Gastroesophageal sphincter (tissue), 4 donors: Measurements from ENCODE around the gene TSPAN5. TPM values are rescaled to one million over a fixed set of nuclear protein-coding genes. Genes with fewer than 3 reads are reported as not detected.

Experiments used
- ATAC-seq: fragments of 150-250 bp; one replicate; pipeline ENCODE4 v1.9.1; 2016; ENCODE audit warnings: mild to moderate bottlenecking, moderate library complexity
- H3K27ac ChIP-seq, 4 donors: fragments of 200-600 bp; sonication (generic) in 3 of 4; 1 replicate in 3 of 4; 2 replicates in 1 of 4; pipeline ENCODE4 v1.5.1; 2016 to 2019
- H3K27me3 ChIP-seq: fragments of 200-600 bp; sonication (generic); one replicate; pipeline ENCODE4 v1.5.1; 2019
- H3K36me3 ChIP-seq, 2 donors: fragments of 200-600 bp; sonication (generic); one replicate each; pipeline ENCODE4 v1.5.1; 2019; ENCODE audit warnings: control low read depth in 1 of 2
- H3K4me1 ChIP-seq, 3 donors: fragments of 200-600 bp; sonication (generic); 1 replicate in 2 of 3; 2 replicates in 1 of 3; pipeline ENCODE4 v1.5.1; 2016 to 2019; ENCODE audit warnings: control low read depth in 2 of 3
- H3K4me3 ChIP-seq, 2 donors: fragments of 200-600 bp; sonication (generic); one replicate each; pipeline ENCODE4 v1.5.1; 2019; ENCODE audit warnings: mild to moderate bottlenecking in 1 of 2, moderate library complexity in 1 of 2
- H3K9me3 ChIP-seq, 3 donors: fragments of 200-600 bp; sonication (generic); one replicate each; pipeline ENCODE4 v1.5.1; 2017 to 2019; ENCODE audit warnings: control low read depth in 2 of 3
- CTCF ChIP-seq, 4 experiments: fragments of 200-600 bp in 2 of 4; fragments of 450-650 bp in 2 of 4; sonication (generic) in 1 of 4; IDR thresholded peaks; one replicate each; pipeline ENCODE4 v1.5.1; 2017 to 2019; ENCODE audit warnings: antibody characterized with exemption in 4 of 4, mild to moderate bottlenecking in 2 of 4, moderate library complexity in 2 of 4
- EP300 ChIP-seq: sonication (generic); formaldehyde crosslinking; IDR thresholded peaks from one replicate; pipeline ENCODE4 v1.6.1; 2017; ENCODE audit warnings: antibody characterized with exemption, mild to moderate bottlenecking
- POLR2A ChIP-seq, 2 donors: fragments of 450-650 bp; IDR thresholded peaks; one replicate each; pipeline ENCODE4 v1.6.1; 2017; ENCODE audit warnings: antibody characterized with exemption in 2 of 2, mild to moderate bottlenecking in 2 of 2, moderate library complexity in 1 of 2
- POLR2AphosphoS5 ChIP-seq: sonication (generic); formaldehyde crosslinking; IDR thresholded peaks from one replicate; pipeline ENCODE4 v1.6.1; 2017; ENCODE audit warnings: antibody characterized with exemption
- WGBS, 2 donors: methylation state at CpG; one replicate each; pipeline ENCODE4 v1.1.5; 2018; ENCODE audit warnings: low coverage in 1 of 2; 5-methylcytosine and 5-hydroxymethylcytosine counted together
- total RNA-seq, 4 donors: library from RNA; depleted of rRNA; stranded (reverse); fragments of >200 nt; gene quantifications; one replicate each; pipeline ENCODE4 v1.1.0, GENCODE V29; 2016

The TSPAN5 gene
- total RNA-seq, 4 donors from 2014 or later, result 9.8 to 14.0 (median 12.2) TPM

- Histone ChIP-seq H3K4me1 (no peaks in the 10 kb centered on the region), H3K27ac (no peak overlapping the region)
These were observed 25.3 kb downstream of the TSPAN5 start for GRCh38 chr4:98633159-98633558.

GRCh38 chr4:98632258-98632657 is 26.2 kb downstream of the TSPAN5 start:
- TF ChIP-seq POLR2A (IDR thresholded peaks at IDR 0.05), result no peak
- no peak for TF ChIP-seq POLR2AphosphoS5
- no peak for TF ChIP-seq EP300
- no peak for TF ChIP-seq CTCF (IDR thresholded peaks at IDR 0.05)
- H3K9me3 ChIP-seq, result no peaks in the 10 kb centered on the region
- H3K36me3 ChIP-seq, result no peaks in the 10 kb centered on the region
- no peak overlapping the region for H3K27ac ChIP-seq
- H3K4me3 ChIP-seq, result no peak overlapping the region
- H3K27me3 ChIP-seq, result no peaks in the 10 kb centered on the region
- H3K4me1 ChIP-seq, result peaks cover 0 to 9% (median 0%) of the 10 kb centered on the region in 3 donors
- WGBS, 2 donors, result 89 to 100% methylated on average over 3 of the region's 4 CpGs
- ATAC-seq, result no peak

More at GRCh38 chr4:98633159-98633558, 25.3 kb downstream of the TSPAN5 start:
- no peak for ATAC-seq
- Histone ChIP-seq H3K27me3 (no peaks in the 10 kb centered on the region), H3K4me3 (no peak overlapping the region), H3K36me3 (no peaks in the 10 kb centered on the region), H3K9me3 (no peaks in the 10 kb centered on the region)
- TF ChIP-seq POLR2AphosphoS5 (no peak), EP300 (no peak), CTCF (IDR thresholded peaks at IDR 0.05) (no peak), POLR2A (IDR thresholded peaks at IDR 0.05) (no peak)
- 91 to 93% methylated on average over 3 of the region's 3 CpGs for WGBS, 2 donors

- WGBS, 2 donors, result 55 to 83% methylated on average over 2 of the region's 3 CpGs
- Histone ChIP-seq H3K27ac (no peak overlapping the region), H3K36me3 (no peaks in the 10 kb centered on the region), H3K4me1 (peaks cover 0 to 16% (median under 1%) of the 10 kb centered on the region in 3 donors), H3K4me3 (no peak overlapping the region), H3K9me3 (no peaks in the 10 kb centered on the region), H3K27me3 (no peaks in the 10 kb centered on the region)
- no peak for TF ChIP-seq POLR2AphosphoS5
- no peak for TF ChIP-seq CTCF (IDR thresholded peaks at IDR 0.05)
- no peak for TF ChIP-seq POLR2A (IDR thresholded peaks at IDR 0.05)
- TF ChIP-seq EP300, result no peak
- no peak for ATAC-seq
These were observed 26.9 kb downstream of the TSPAN5 start for GRCh38 chr4:98631506-98631905.

- no peak for ATAC-seq
- Histone ChIP-seq H3K4me3 (no peak overlapping the region), H3K36me3 (no peaks in the 10 kb centered on the region), H3K4me1 (peaks cover 3 to 23% (median 4%) of the 10 kb centered on the region in 3 donors), H3K27me3 (no peaks in the 10 kb centered on the region), H3K9me3 (no peaks in the 10 kb centered on the region), H3K27ac (peak overlapping the region in 1 of 4 donors; percentile 14)
- WGBS, 2 donors, result 62 to 73% methylated on average over 3 to 8 of the region's 8 CpGs
- TF ChIP-seq CTCF (IDR thresholded peaks at IDR 0.05) (no peak), POLR2A (IDR thresholded peaks at IDR 0.05) (no peak), EP300 (no peak), POLR2AphosphoS5 (no peak)
These were observed 27.5 kb downstream of the TSPAN5 start for GRCh38 chr4:98630737-98631454.
